ENCODE data around the gene PDE7B. TPM values are rescaled to one million over a fixed set of nuclear protein-coding genes. Genes with fewer than 3 reads are reported as not detected.

The PDE7B gene
- total RNA-seq, 4 donors from 2014 or later: 7.8 to 13.7 (median 8.6) TPM

- WGBS, 2 donors: 89 to 92% methylated on average over 3 of the region's 3 CpGs
- Histone ChIP-seq H3K27me3 (no peaks in the 10 kb centered on the region), H3K27ac (no peak overlapping the region), H3K36me3 (no peaks in the 10 kb centered on the region), H3K4me3 (replicated peaks in 1 of 3) (no peak overlapping the region), H3K9me3 (no peaks in the 10 kb centered on the region), H3K4me1 (peaks cover 0 to 9% of the 10 kb centered on the region in 2 donors)
- no peak for DNase-seq
- TF ChIP-seq POLR2A (IDR thresholded peaks at IDR 0.05): no peak
- TF ChIP-seq, protein P1, sequence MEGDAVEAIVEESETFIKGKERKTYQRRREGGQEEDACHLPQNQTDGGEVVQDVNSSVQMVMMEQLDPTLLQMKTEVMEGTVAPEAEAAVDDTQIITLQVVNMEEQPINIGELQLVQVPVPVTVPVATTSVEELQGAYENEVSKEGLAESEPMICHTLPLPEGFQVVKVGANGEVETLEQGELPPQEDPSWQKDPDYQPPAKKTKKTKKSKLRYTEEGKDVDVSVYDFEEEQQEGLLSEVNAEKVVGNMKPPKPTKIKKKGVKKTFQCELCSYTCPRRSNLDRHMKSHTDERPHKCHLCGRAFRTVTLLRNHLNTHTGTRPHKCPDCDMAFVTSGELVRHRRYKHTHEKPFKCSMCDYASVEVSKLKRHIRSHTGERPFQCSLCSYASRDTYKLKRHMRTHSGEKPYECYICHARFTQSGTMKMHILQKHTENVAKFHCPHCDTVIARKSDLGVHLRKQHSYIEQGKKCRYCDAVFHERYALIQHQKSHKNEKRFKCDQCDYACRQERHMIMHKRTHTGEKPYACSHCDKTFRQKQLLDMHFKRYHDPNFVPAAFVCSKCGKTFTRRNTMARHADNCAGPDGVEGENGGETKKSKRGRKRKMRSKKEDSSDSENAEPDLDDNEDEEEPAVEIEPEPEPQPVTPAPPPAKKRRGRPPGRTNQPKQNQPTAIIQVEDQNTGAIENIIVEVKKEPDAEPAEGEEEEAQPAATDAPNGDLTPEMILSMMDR (IDR thresholded peaks at IDR 0.05): no peak
- intact Hi-C loops (cut with DNase I): no loop called here
These were observed 241.4 kb downstream of the PDE7B start for GRCh38 chr6:136092897-136093296.

DNA sequence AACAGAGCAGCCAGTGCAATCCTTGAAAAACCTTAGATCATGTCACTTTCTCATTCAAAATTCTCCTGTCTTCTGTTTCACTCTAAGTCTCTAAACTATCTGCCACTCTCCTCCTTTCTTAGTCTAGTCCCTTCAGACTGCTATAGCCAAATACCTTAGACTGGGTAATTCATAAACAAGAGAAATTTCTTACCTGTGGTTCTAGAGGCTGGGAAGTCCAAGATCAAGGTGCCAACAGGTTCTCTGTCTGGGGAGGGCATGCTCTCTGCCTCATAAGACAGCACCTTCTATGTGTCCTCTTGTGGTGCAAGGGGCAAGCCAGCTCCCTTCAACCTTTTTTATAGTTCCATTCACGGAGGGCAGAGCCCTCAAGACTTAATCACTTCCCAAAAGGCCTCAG lies 242.3 kb downstream of the PDE7B start:
- WGBS, 2 donors: 89 to 94% methylated on average over 1 of the region's 1 CpG
- peaks cover 0 to 9% of the 10 kb centered on the region in 2 donors for H3K4me1 ChIP-seq
- no peaks in the 10 kb centered on the region for H3K27me3 ChIP-seq
- intact Hi-C loops (cut with DNase I): no loop called here
- no peak for DNase-seq
- TF ChIP-seq, protein P1 (IDR thresholded peaks at IDR 0.05): no peak
- no peaks in the 10 kb centered on the region for H3K9me3 ChIP-seq
- H3K27ac ChIP-seq: no peak overlapping the region
- H3K36me3 ChIP-seq: no peaks in the 10 kb centered on the region
- no peak overlapping the region for H3K4me3 ChIP-seq (replicated peaks in 1 of 3)

GRCh38 chr6:136094812-136095211 lies 243.3 kb downstream of the PDE7B start:
- 93 to 94% methylated on average over 3 of the region's 3 CpGs for WGBS, 2 donors
- peak overlapping the region in 1 of 3 donors; percentile 41 for H3K27ac ChIP-seq
- DNase-seq: no peak
- no peaks in the 10 kb centered on the region for H3K27me3 ChIP-seq
- no peak overlapping the region for H3K4me3 ChIP-seq (replicated peaks in 1 of 3)
- TF ChIP-seq, protein P1 (IDR thresholded peaks at IDR 0.05): no peak
- TF ChIP-seq POLR2A (IDR thresholded peaks at IDR 0.05): no peak
- H3K36me3 ChIP-seq: no peaks in the 10 kb centered on the region
- peaks cover 0 to 9% of the 10 kb centered on the region in 2 donors for H3K4me1 ChIP-seq
- no peaks in the 10 kb centered on the region for H3K9me3 ChIP-seq
- intact Hi-C loops (cut with DNase I): no loop called here

- Histone ChIP-seq H3K36me3 (no peaks in the 10 kb centered on the region), H3K4me3 (replicated peaks in 1 of 3) (no peak overlapping the region), H3K9me3 (no peaks in the 10 kb centered on the region), H3K4me1 (peaks cover 0 to 9% of the 10 kb centered on the region in 2 donors), H3K27ac (peak overlapping the region in 2 of 3 donors; percentile 33 to 41), H3K27me3 (no peaks in the 10 kb centered on the region)
- intact Hi-C loops (cut with DNase I): no loop called here
- WGBS, 2 donors: 57 to 61% methylated on average over 3 of the region's 3 CpGs
- no peak for TF ChIP-seq POLR2A (IDR thresholded peaks at IDR 0.05)
- TF ChIP-seq, protein P1 (IDR thresholded peaks at IDR 0.05): no peak
- DNase-seq: peak; percentile 10 to 23
These were observed 244.5 kb downstream of the PDE7B start for GRCh38 chr6:136095986-136096385.

DNA sequence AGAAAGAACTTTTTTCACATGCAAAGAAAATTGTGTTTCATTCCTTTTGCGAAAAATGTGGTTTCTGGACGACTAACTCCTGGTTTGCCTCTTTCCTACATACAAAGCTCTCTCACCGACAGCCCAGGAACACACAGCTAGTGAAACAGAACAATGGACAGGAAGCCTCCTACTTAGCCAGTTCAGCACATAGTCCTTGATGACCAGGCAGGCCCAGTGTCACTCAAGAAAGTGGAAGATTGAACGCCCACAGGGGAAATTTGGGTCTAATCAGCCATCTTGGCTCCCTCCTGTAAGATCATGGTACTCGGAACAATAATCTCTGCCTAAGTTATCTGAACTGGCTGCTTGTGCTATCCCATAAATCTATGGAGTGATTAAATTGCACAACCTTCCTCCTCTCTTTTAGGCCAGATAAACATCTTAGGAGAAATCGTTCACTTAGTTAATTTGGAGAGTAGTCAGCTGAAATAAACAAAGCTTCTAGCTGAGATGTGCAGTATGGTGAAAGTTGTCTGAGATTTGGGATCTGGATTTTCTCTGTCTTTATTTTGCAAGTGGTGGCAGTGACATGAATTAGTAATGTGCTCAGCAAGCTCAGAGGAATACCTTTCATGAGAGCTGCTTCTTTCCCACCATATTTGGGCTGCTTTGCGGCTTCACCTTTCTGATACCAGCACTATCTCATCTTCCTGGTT lies 251.6 kb downstream of the PDE7B start:
- no peak for DNase-seq
- 61 to 66% methylated on average over 7 of the region's 7 CpGs for WGBS, 2 donors
- intact Hi-C loops (cut with DNase I): no loop called here
- H3K27ac ChIP-seq: peak overlapping the region in 2 of 3 donors; percentile 10 to 15
- peaks cover 8 to 17% of the 10 kb centered on the region in 2 donors for H3K4me1 ChIP-seq
- no peaks in the 10 kb centered on the region for H3K9me3 ChIP-seq
- H3K36me3 ChIP-seq: no peaks in the 10 kb centered on the region
- no peak for TF ChIP-seq POLR2A (IDR thresholded peaks at IDR 0.05)
- TF ChIP-seq, protein P1 (IDR thresholded peaks at IDR 0.05): no peak
- no peaks in the 10 kb centered on the region for H3K27me3 ChIP-seq
- H3K4me3 ChIP-seq (replicated peaks in 1 of 3): no peak overlapping the region

Data from thyroid gland (tissue), 4 donors.